Adrenal gland (tissue), 12 donors: ENCODE results near the gene ALX1. TPM values are rescaled to one million over a fixed set of nuclear protein-coding genes. Genes with fewer than 3 reads are reported as not detected.

Experiments used
- DNase-seq, 7 donors: peaks; one replicate each; pipeline ENCODE4 v3.0.0-alpha.2; 2019 to 2020
- H3K27ac ChIP-seq, 5 donors: fragments of 200-600 bp; sonication (generic) in 4 of 5; 1 replicate in 3 of 5; 2 replicates in 2 of 5; pipeline versions ENCODE4 v1.5.1 to v1.8.0; 2016 to 2020; ENCODE audit warnings: mild to moderate bottlenecking in 1 of 5
- H3K27me3 ChIP-seq: fragments of 200-600 bp; 2 replicates; pipeline ENCODE4 v1.8.0; 2021
- H3K36me3 ChIP-seq, 2 donors: fragments of 200-600 bp; replicated peaks in 1 of 2; 1 replicate in 1 of 2; 2 replicates in 1 of 2; pipeline versions ENCODE4 v1.5.1 to v1.8.0; 2018 to 2022
- H3K4me1 ChIP-seq, 2 donors: fragments of 200-600 bp; replicated peaks in 1 of 2; 1 replicate in 1 of 2; 2 replicates in 1 of 2; pipeline versions ENCODE4 v1.5.1 to v1.8.0; 2018 to 2021
- H3K4me3 ChIP-seq, 4 donors: fragments of 200-600 bp; sonication (generic) in 3 of 4; one replicate each; pipeline ENCODE4 v1.5.1; 2016 to 2018
- H3K9me3 ChIP-seq, 3 donors: fragments of 200-600 bp; sonication (generic) in 1 of 3; replicated peaks in 1 of 3; 1 replicate in 2 of 3; 2 replicates in 1 of 3; pipeline versions ENCODE4 v1.5.1 to v1.8.0; 2016 to 2021
- CTCF ChIP-seq, 6 experiments: fragments of 450-650 bp in 4 of 6; fragments of 200-600 bp in 2 of 6; sonication (generic) in 1 of 6; IDR thresholded peaks; 1 replicate in 5 of 6; 2 replicates in 1 of 6; pipeline versions ENCODE4 v1.5.1 to v1.8.0; 2016 to 2021; ENCODE audit warnings: antibody characterized with exemption in 6 of 6, mild to moderate bottlenecking in 2 of 6, moderate library complexity in 1 of 6
- POLR2A ChIP-seq, 2 donors: fragments of 450-650 bp; IDR thresholded peaks; one replicate each; pipeline ENCODE4 v1.6.1; 2017; ENCODE audit warnings: antibody characterized with exemption in 2 of 2, mild to moderate bottlenecking in 2 of 2, moderate library complexity in 1 of 2
- WGBS, 4 donors: extraction: QIAGEN DNeasy Blood & Tissue Kit in 2 of 4; methylation state at CpG; one replicate each; pipeline versions ENCODE4 v1.1.5 to v1.1.7; 2013 to 2017; 5-methylcytosine and 5-hydroxymethylcytosine counted together
- intact Hi-C, 2 donors: fragments of 100-400 bp; cut with DNase I; formaldehyde crosslinking; loops; one replicate each; pipeline versions ENCODE4 v1.14.1 to v1.15.0; 2022 to 2023
- polyA plus RNA-seq, 3 donors: library from polyadenylated mRNA; stranded (reverse); fragments of 200-250 nt in 2 of 3; fragments of 350-450 nt in 1 of 3; fragmentation: Illumina TruSeq in 1 of 3; extraction: RNeasy Lipid Tissue Mini Kit (QIAGEN cat#74804) in 1 of 3; gene quantifications; one replicate each; pipeline ENCODE4 v1.2.3, GENCODE V29; 2013 to 2014
- total RNA-seq, 9 donors: library from RNA; depleted of rRNA in 4 of 9; stranded (reverse); fragments of >200 nt in 4 of 9; fragments of 120-200 nt in 1 of 9; fragmentation: NEBNext Ultra II Directional in 1 of 9; extraction: Animal tissue kit (Norgen Biotek cat#: 25700) in 1 of 9; gene quantifications; one replicate each; pipeline versions ENCODE4 v1.1.0 to v1.2.4, GENCODE V29; 2013 to 2023
- donor health status: healthy with polysubstance abuse.
- donor health status: Bipolar disorder and iron deficiency.
- donor health status: DM: yes; HTN: yes; CAD: no.
- donor health status: DM: no; HTN: no; CAD: no.
- donor health status: DM: no; HTN: no; CAD: no.
- donor health status: DM: yes; HTN: yes; CAD: no.

Gene ALX1
- total and polyA plus RNA-seq, 12 donors: 0.17 TPM; not detected in 11

DNA sequence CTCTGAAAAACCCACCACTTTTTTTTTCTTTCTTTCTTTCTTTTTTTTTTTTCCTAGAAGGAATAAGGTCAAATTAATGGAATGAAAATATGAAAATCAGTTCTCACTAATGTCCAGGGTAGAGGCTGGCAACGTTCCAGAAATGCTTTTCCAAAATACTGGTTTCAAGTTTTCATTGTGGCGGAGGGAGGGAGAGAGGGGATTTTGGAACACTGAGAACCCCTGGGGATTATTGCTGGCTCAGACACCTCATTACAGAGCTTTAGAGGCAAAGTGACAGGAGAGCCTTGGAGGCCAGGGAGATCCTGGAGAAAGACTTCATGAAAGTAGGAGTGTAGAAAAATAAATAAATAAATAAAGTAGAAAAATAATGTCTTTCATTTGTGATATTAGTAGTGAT, 45.4 kb downstream of the ALX1 start:
- TF ChIP-seq CTCF (IDR thresholded peaks at IDR 0.05): no peak
- no peak for TF ChIP-seq POLR2A (IDR thresholded peaks at IDR 0.05)
- intact Hi-C loops: no loop called here
- DNase-seq: no peak
- WGBS, 4 donors: 36 to 49% (median 46%) methylated on average over 2 of the region's 2 CpGs
- H3K4me1 ChIP-seq: no peaks in the 10 kb centered on the region
- H3K36me3 ChIP-seq: no peaks in the 10 kb centered on the region
- no peak overlapping the region for H3K27ac ChIP-seq
- H3K27me3 ChIP-seq: no peaks in the 10 kb centered on the region
- no peak overlapping the region for H3K4me3 ChIP-seq
- H3K9me3 ChIP-seq: no peaks in the 10 kb centered on the region

DNA sequence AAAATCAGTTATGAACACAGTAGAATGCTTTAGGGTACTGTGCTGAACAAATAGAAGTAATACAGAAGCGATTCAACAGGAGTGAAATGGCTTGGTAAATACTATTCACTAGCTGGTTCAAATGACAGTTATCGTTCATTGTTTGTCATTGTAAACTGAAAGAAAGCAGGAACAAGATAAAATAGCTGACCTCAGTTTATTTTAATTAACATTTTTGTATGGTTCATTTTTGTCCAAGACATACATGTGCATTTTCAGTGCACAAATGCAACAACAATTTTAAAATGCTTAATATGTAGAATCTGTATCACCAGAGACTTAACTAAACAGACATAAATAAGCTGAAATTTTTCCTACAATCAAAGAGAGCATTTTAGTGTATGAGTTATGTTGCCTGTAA, 49.9 kb downstream of the ALX1 start:
- Histone ChIP-seq H3K4me3 (no peak overlapping the region), H3K4me1 (no peaks in the 10 kb centered on the region), H3K9me3 (no peaks in the 10 kb centered on the region), H3K36me3 (no peaks in the 10 kb centered on the region), H3K27ac (no peak overlapping the region), H3K27me3 (peaks cover 7% of the 10 kb centered on the region)
- intact Hi-C loops: no loop called here
- TF ChIP-seq CTCF (IDR thresholded peaks at IDR 0.05) (no peak), POLR2A (IDR thresholded peaks at IDR 0.05) (no peak)
- 66 to 73% (median 70%) methylated on average over 2 of the region's 2 CpGs for WGBS, 4 donors
- no peak for DNase-seq

DNA sequence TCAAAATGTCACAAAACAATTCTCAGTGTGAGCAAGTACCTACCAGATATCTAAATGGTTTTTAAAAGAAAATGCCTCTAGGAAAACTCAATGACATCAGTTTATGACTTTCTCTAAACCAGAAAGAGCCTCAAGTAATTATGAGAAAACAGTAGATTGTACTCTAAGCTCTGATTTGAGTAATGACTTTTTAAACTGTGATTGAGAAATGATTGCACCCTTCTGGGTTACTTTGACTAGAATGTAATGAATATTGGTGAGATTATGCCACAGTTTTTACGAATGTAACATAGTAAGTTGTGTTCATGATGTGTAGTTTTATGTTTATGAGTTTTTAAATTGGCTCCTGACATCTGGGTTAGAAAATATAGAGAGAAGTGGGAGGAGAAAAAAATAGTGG, 68.8 kb downstream of the ALX1 start:
- Histone ChIP-seq H3K36me3 (no peaks in the 10 kb centered on the region), H3K9me3 (no peaks in the 10 kb centered on the region), H3K4me1 (no peaks in the 10 kb centered on the region), H3K27me3 (no peaks in the 10 kb centered on the region), H3K27ac (no peak overlapping the region), H3K4me3 (no peak overlapping the region)
- DNase-seq: no peak
- TF ChIP-seq CTCF (IDR thresholded peaks at IDR 0.05) (no peak), POLR2A (IDR thresholded peaks at IDR 0.05) (no peak)
- intact Hi-C loops: no loop called here
- 38 to 58% (median 50%) methylated on average over 1 of the region's 1 CpG for WGBS, 4 donors

GRCh38 chr12:85350356-85350755, 70.3 kb downstream of the ALX1 start:
- H3K9me3 ChIP-seq: no peaks in the 10 kb centered on the region
- H3K4me1 ChIP-seq: no peaks in the 10 kb centered on the region
- intact Hi-C loops: no loop called here
- H3K4me3 ChIP-seq: no peak overlapping the region
- TF ChIP-seq CTCF (IDR thresholded peaks at IDR 0.05) (no peak), POLR2A (IDR thresholded peaks at IDR 0.05) (no peak)
- H3K27me3 ChIP-seq: no peaks in the 10 kb centered on the region
- no peak overlapping the region for H3K27ac ChIP-seq
- DNase-seq: no peak
- H3K36me3 ChIP-seq: no peaks in the 10 kb centered on the region

Other genes with a start within 250 kb of the ALX1 start
- gene TSPAN19, start 243.9 kb upstream of the ALX1 start, total RNA-seq: not detected
- under 1 TPM; 0.33 to 0.40 (median 0.34) TPM for gene TSPAN19, start 243.9 kb upstream of the ALX1 start, polyA plus RNA-seq
- under 1 TPM in 6 of 9 donors, not detected in 3; 0.09 to 0.43 (median 0.28) TPM for gene LRRIQ1, start 243.9 kb upstream of the ALX1 start, total RNA-seq
- under 1 TPM; 0.20 to 0.56 (median 0.40) TPM for gene LRRIQ1, start 243.9 kb upstream of the ALX1 start, polyA plus RNA-seq